ENCODE measurements around the gene MTFMT. TPM values are rescaled to one million over a fixed set of nuclear protein-coding genes. Genes with fewer than 3 reads are reported as not detected.
A peak's percentile ranks its signal among the peaks of the same experiment; 100 is the strongest.

The MTFMT gene
- total and polyA plus RNA-seq, 2 of the 13 experiments (the other 11 are each of a cell fraction or from before 2014, with no cell fraction given) = 9.9 to 23.2 TPM

DNA sequence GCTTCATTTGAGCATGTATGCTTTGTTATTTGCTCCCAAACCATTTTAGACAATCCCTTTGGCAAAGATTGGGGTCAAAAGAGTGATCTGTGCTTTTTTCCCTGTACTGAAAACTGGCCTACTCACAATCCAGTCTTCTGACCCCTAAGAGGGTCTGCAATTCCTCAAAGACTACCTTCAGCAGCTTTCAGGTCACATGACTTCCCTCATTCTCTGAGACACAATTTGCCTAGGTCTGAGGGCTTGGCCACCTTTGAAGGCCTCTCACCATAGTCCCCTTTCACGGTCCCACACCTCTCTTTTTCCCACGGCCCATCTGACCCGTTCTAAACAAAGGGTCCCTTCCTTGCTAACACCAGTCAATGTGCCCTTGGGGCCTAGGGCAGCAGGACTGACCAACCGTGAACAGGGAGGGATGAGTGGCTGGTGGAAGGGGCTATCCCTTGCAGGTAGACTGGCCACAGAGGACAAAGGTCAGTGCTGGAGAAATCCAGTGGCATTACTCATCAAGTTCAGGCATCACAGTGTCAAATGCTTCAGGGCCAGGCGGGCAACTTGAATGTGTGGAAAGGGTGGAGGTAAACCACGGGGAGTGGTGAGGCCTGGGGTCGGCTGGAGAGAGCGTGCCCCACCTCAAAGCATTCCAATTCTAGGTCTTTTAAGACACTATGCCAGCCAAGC, 27.6 kb upstream of the MTFMT start (continued):
- no peak for TF ChIP-seq ZNF230 (CRISPR knock-in tag; IDR thresholded peaks at IDR 0.05)
- peak; percentile 88 for TF ChIP-seq RARA (CRISPR knock-in tag; IDR thresholded peaks at IDR 0.05)
- TF ChIP-seq ZNF652 (CRISPR knock-in tag; IDR thresholded peaks at IDR 0.05; ENCODE audit: borderline replicate concordance, low read depth) = peak; percentile 28; the same call in 1 of the 2 replicates
- TF ChIP-seq KDM3A (CRISPR knock-in tag; IDR thresholded peaks at IDR 0.05; ENCODE audit: low read depth) = no peak; the same call in 1 of the 2 replicates
- no peak for TF ChIP-seq ZNF251 (CRISPR knock-in tag; IDR thresholded peaks at IDR 0.05)
- TF ChIP-seq ZNF816 (CRISPR knock-in tag; IDR thresholded peaks at IDR 0.05; ENCODE audit: borderline replicate concordance) = no peak
- TF ChIP-seq, protein P1, sequence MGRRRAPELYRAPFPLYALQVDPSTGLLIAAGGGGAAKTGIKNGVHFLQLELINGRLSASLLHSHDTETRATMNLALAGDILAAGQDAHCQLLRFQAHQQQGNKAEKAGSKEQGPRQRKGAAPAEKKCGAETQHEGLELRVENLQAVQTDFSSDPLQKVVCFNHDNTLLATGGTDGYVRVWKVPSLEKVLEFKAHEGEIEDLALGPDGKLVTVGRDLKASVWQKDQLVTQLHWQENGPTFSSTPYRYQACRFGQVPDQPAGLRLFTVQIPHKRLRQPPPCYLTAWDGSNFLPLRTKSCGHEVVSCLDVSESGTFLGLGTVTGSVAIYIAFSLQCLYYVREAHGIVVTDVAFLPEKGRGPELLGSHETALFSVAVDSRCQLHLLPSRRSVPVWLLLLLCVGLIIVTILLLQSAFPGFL (CRISPR knock-in tag; IDR thresholded peaks at IDR 0.05) = no peak
- no peak for TF ChIP-seq NPAS2 (CRISPR knock-in tag; IDR thresholded peaks at IDR 0.05; ENCODE audit: borderline replicate concordance)
- TF ChIP-seq ZFP36 (IDR thresholded peaks at IDR 0.05; ENCODE audit: borderline replicate concordance, low read depth, low read length, partially characterized antibody) = no peak
- TF ChIP-seq JUNB (CRISPR knock-in tag; IDR thresholded peaks at IDR 0.05; ENCODE audit: borderline replicate concordance) = peak; percentile 97
- no peak for TF ChIP-seq SNAI1 (CRISPR knock-in tag; IDR thresholded peaks at IDR 0.05; ENCODE audit: borderline replicate concordance)
- TF ChIP-seq HOXA9 (CRISPR knock-in tag; IDR thresholded peaks at IDR 0.05; ENCODE audit: borderline replicate concordance) = no peak
- TF ChIP-seq SIN3A (IDR thresholded peaks at IDR 0.05; ENCODE audit: borderline replicate concordance, low read depth, low read length) = peak; percentile 83; the same call in 1 of the 2 replicates
- TF ChIP-seq, protein P2, sequence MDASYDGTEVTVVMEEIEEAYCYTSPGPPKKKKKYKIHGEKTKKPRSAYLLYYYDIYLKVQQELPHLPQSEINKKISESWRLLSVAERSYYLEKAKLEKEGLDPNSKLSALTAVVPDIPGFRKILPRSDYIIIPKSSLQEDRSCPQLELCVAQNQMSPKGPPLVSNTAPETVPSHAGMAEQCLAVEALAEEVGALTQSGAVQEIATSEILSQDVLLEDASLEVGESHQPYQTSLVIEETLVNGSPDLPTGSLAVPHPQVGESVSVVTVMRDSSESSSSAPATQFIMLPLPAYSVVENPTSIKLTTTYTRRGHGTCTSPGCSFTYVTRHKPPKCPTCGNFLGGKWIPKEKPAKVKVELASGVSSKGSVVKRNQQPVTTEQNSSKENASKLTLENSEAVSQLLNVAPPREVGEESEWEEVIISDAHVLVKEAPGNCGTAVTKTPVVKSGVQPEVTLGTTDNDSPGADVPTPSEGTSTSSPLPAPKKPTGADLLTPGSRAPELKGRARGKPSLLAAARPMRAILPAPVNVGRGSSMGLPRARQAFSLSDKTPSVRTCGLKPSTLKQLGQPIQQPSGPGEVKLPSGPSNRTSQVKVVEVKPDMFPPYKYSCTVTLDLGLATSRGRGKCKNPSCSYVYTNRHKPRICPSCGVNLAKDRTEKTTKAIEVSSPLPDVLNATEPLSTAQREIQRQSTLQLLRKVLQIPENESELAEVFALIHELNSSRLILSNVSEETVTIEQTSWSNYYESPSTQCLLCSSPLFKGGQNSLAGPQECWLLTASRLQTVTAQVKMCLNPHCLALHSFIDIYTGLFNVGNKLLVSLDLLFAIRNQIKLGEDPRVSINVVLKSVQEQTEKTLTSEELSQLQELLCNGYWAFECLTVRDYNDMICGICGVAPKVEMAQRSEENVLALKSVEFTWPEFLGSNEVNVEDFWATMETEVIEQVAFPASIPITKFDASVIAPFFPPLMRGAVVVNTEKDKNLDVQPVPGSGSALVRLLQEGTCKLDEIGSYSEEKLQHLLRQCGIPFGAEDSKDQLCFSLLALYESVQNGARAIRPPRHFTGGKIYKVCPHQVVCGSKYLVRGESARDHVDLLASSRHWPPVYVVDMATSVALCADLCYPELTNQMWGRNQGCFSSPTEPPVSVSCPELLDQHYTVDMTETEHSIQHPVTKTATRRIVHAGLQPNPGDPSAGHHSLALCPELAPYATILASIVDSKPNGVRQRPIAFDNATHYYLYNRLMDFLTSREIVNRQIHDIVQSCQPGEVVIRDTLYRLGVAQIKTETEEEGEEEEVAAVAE (CRISPR knock-in tag; IDR thresholded peaks at IDR 0.05; ENCODE audit: borderline replicate concordance) = peak; percentile 67
- TF ChIP-seq TCF7L2 (IDR thresholded peaks at IDR 0.05; ENCODE audit: low read depth, low read length) = no peak
- no peak for TF ChIP-seq RBM39 (IDR thresholded peaks at IDR 0.05; ENCODE audit: low read depth, low read length, poor library complexity, severe bottlenecking)
- TF ChIP-seq SNAPC2 (CRISPR knock-in tag; IDR thresholded peaks at IDR 0.05) = no peak
- peak; percentile 77 for TF ChIP-seq SP2 (CRISPR knock-in tag; IDR thresholded peaks at IDR 0.05)
- TF ChIP-seq ZNF703 (CRISPR knock-in tag; IDR thresholded peaks at IDR 0.05; ENCODE audit: borderline replicate concordance) = no peak
- no peak for TF ChIP-seq ZNF17 (CRISPR knock-in tag; IDR thresholded peaks at IDR 0.05)
- TF ChIP-seq KDM5B (CRISPR knock-in tag; IDR thresholded peaks at IDR 0.05; ENCODE audit: borderline replicate concordance) = no peak
- TF ChIP-seq, protein P3, sequence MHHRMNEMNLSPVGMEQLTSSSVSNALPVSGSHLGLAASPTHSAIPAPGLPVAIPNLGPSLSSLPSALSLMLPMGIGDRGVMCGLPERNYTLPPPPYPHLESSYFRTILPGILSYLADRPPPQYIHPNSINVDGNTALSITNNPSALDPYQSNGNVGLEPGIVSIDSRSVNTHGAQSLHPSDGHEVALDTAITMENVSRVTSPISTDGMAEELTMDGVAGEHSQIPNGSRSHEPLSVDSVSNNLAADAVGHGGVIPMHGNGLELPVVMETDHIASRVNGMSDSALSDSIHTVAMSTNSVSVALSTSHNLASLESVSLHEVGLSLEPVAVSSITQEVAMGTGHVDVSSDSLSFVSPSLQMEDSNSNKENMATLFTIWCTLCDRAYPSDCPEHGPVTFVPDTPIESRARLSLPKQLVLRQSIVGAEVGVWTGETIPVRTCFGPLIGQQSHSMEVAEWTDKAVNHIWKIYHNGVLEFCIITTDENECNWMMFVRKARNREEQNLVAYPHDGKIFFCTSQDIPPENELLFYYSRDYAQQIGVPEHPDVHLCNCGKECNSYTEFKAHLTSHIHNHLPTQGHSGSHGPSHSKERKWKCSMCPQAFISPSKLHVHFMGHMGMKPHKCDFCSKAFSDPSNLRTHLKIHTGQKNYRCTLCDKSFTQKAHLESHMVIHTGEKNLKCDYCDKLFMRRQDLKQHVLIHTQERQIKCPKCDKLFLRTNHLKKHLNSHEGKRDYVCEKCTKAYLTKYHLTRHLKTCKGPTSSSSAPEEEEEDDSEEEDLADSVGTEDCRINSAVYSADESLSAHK (CRISPR knock-in tag; IDR thresholded peaks at IDR 0.05; ENCODE audit: borderline replicate concordance) = no peak
